NCI-H187 (cell line): ENCODE data around the gene IL4I1.
A peak's percentile ranks its signal among the peaks of the same experiment; 100 is the strongest.

Experiments used
- DNase-seq, 2 experiments: peaks; one replicate each; lab custom pipeline; 2025; lab: John Stamatoyannopoulos, UW

Gene IL4I1

GRCh38 chr19:49879243-49879963 is 17.3 kb downstream of the IL4I1 start:
- DNase-seq, result no peak

GRCh38 chr19:49878744-49879070 is 18.0 kb downstream of the IL4I1 start:
- DNase-seq, result no peak

GRCh38 chr19:49877879-49878743 is 18.6 kb downstream of the IL4I1 start:
- DNase-seq, result peak; percentile 94 to 99

- peak; percentile 99 to 100 for DNase-seq
Observed at GRCh38 chr19:49877020-49877878, 19.4 kb downstream of the IL4I1 start, which contains the start of the genes AKT1S1 and TBC1D17. Gene AKT1S1, minus strand, starts transcription at chr19:49877355. Its CDS starts 4,060 bp downstream, at chr19:49873295. Gene TBC1D17, plus strand, starts transcription at chr19:49877702. Its CDS starts 22 bp downstream, at chr19:49877724.

- DNase-seq, result peak; percentile 97 to 100
Observed at GRCh38 chr19:49876422-49877019, 20.2 kb downstream of the IL4I1 start.

GRCh38 chr19:49875857-49876421 is 20.7 kb downstream of the IL4I1 start:
- no peak for DNase-seq

GRCh38 chr19:49875177-49875576 is 21.5 kb downstream of the IL4I1 start:
- DNase-seq, result no peak

- DNase-seq, result no peak
Observed at GRCh38 chr19:49874503-49875157, 22.1 kb downstream of the IL4I1 start.

- no peak for DNase-seq
Observed at GRCh38 chr19:49873834-49874233, 22.9 kb downstream of the IL4I1 start.

GRCh38 chr19:49873129-49873521 is 23.6 kb downstream of the IL4I1 start:
- no peak for DNase-seq

- DNase-seq, result no peak
Observed at GRCh38 chr19:49872245-49873128, 24.2 kb downstream of the IL4I1 start.

- DNase-seq, result no peak
Observed at GRCh38 chr19:49871349-49871985, 25.2 kb downstream of the IL4I1 start.

GRCh38 chr19:49870309-49870901 is 26.3 kb downstream of the IL4I1 start:
- no peak for DNase-seq

GRCh38 chr19:49869484-49870308 is 27.0 kb downstream of the IL4I1 start:
- peak; percentile 97 to 98 for DNase-seq

- DNase-seq, result no peak
Observed at GRCh38 chr19:49869009-49869483, 27.6 kb downstream of the IL4I1 start.

GRCh38 chr19:49866933-49867782 is 29.5 kb downstream of the IL4I1 start, which contains the start of gene PNKP:
Gene PNKP, minus strand, starts transcription at chr19:49867576. Its CDS starts 372 bp downstream, at chr19:49867204.
- peak; percentile 84 to 95 for DNase-seq

- no peak for DNase-seq
Observed at GRCh38 chr19:49864890-49865289, 31.8 kb downstream of the IL4I1 start.
